HG03460 (cell line): ENCODE measurements around the gene HIBCH.
A peak's percentile ranks its signal among the peaks of the same experiment; 100 is the strongest.

Experiments used
- ATAC-seq: cut with Tn5 transposase; IDR thresholded peaks from one replicate; pipeline ENCODE4 v1.9.1; 2021; ENCODE audit not compliant: unreplicated experiment

Gene HIBCH

DNA sequence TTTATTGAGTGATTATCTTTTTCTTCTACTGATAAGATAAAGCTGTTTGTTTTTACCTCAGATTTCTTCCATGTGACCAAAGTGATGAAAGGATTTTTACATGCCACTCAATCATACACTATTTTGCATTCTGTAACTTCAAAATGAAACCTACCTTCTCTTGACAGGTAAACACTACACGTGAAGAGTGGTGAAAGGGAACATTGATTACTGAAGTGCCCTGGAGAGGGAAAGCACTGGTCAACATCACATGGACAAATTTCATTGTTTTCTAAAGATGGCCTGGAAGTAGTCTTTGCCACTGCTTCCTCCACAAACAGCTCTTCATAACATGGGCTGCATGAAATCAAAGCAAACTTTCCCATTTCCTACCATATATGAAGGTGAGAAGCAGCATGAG lies 120.1 kb downstream of the HIBCH start:
- ATAC-seq: no peak

DNA sequence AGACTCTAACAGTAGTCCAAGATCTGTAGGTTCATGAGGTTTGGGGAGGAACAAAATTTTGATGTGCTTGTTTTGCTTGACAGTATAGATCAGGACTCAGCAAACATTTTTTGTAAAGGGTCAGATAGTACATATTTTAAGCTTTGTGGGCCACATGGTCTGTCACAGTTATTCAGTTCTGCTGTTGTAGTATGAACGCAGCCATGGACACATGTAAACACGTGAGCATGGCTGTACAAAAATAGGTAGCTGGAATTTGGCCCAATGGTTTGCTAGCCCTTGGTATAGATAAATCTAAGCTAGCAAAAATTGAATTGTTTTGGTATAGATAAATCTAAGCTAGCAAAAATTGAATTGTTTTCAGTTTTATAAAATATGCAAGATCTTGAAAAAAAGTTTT lies 120.5 kb downstream of the HIBCH start:
- ATAC-seq: no peak

DNA sequence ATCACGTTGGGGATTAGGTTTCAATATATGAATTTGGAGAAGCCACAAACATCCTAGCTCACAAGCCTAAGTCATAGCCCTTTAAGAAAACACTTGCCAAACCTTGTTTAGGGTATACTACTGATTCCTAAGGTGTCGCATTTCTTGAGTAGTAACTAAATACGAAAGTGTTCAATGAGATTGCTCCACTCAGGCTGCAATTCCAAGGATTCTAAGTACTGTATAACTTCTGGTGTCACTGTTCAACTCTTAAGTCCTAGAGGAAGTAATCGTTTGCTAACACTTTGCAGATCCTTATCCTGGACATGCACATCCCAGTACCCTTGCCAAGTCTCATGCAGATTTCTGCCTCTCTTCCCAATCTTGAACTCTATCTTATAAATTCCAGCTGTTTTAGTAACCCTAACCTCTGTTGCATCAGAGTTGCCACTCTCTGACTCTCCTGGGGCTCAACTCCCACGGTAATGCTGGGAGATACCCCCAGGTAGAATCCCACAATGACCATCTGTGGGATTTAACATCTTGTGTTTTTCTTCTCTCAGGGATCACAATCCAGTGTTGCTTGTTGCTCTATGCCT lies 122.4 kb downstream of the HIBCH start:
- ATAC-seq: no peak

DNA sequence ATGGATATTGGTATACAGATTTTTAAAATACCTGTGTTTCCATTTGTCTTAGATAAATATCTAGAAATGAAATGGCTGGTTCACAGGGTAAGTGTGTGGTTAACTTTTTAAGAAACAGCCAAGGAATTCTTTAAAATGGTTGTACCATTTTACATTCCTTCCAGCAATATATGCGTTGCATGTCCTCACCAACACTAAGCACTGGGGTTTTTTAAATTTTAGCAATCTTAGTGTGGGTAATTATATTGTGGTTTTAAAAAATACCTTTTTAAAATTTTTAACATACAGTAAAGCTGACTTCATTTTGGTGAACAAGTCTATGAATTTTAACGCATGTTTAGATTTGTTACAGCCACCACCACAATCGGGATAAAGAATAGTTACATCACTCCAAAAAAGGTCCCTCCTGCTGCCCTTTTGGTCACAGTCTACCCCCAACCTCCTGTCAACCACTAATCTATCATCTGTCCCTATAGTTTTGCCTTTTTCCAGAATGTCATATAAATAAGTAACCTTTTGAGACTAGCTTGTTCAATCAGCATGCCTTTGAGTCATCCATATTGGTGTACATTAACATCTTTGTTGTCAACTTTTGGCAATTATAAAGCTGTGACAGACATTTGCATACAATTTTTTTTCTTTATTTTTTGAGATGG lies 129.0 kb downstream of the HIBCH start:
- no peak for ATAC-seq

DNA sequence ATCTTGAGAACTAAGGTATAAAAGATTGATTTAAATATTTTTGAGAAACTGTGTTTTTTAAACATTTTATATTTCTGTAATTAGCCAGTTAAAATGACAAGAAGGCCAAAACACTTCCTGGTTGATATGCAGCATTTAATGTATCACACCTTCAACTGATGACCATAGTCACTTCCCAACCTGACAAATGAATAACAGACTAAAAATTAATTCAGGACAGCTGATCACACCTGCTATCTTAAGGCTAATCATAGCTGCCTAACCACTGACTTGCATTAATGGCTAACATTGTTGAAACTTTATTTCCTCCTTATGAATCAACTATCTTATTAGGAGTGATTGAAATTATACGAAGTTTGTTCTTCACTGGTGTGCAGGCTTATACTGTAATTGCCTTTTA lies 131.3 kb downstream of the HIBCH start:
- ATAC-seq: no peak

DNA sequence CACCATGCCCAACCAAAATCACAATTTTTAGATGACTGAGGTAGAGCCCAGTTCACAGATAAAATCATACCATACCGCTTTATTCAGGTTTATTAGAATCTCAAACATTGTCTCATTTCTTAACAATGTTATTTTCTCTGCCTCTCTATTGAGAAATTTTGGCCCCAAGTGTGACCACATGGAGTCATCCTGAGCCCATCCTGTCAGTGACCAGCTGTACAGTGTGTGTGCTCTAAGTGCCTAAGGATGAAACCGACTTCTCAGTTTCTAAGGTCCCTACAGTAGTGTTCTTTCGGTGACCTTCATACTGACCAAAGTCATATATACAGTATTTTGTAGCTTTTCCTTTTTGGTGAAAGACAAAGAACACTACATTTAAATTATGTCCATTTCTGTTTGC lies 133.4 kb downstream of the HIBCH start:
- no peak for ATAC-seq

DNA sequence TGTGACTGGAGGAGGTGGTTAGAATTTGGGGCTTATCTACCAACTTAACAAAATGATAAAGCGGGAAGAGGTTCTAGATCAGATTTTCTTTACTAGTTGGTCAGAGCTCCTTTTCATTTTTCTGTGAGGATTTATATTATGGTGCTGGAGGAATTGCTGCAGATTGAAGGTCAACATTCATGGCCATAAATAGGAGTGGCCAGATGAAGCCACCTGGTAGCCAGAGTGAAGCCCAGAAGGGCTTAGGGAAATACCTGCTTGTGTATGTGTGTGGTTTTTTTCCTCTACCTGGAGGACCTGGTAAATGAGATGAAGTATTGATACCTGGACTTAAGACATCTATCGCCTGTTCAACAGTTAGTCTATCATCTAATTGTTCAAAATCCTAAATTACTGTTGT lies 134.2 kb downstream of the HIBCH start:
- ATAC-seq: no peak

DNA sequence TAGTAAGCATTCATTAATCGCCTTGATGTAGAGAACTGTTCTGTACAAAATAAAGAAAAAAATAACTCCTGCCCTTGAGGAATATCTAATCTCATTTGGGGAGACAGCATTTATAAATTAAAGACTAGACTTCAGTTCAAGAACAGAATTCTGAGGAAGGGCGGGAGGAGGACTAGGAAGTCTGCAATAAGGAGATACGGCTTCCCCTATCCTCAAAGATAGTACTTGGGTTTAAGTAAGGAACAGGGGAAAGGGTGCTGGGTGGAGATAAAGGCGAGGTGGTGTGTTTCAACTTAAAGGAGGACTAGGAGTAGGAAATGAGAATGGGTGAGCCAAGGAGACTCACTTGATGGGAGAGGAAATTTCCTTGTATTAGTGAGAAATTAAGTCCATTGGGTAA lies 135.2 kb downstream of the HIBCH start:
- ATAC-seq: no peak

DNA sequence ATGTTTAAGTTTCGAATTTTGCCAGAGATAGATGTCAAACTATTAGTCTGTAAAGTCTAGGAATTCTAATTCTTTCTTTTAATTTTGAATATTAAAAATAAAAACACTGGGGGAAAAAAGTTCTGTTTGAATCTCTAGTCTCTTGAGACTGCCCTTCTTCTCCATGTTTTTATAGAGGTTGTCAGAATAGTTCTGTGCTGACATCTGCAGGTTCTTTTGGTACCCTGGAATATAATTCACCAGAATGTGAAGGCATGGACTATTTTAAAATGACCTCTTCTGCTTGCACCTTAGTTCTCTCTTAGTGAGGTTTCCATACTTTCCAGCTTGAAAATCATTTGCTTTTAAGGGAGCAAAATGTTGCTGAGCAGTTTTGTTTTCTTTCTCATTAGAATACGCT lies 136.1 kb downstream of the HIBCH start:
- no peak for ATAC-seq

DNA sequence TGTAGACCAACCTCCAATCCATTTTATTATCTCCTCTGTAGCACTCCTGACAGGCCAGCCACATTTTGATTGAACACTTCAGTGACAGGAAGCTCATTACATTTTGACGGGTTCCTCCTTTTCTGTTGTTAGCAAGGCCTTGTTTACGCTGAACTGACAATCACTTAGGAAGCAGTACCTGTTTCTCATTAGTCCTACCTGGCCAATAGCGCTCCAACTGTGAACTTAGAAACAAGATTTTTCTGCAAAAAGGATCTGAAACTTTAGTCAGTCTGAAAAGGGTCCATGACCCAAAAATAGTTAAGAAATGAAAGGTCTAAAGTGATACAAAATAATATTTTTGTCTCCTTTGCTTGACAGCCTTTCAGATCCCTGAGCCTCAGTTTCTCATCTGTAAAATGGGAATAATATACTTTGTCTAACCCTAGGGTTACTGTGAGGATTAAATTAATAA lies 137.5 kb downstream of the HIBCH start:
- no peak for ATAC-seq

DNA sequence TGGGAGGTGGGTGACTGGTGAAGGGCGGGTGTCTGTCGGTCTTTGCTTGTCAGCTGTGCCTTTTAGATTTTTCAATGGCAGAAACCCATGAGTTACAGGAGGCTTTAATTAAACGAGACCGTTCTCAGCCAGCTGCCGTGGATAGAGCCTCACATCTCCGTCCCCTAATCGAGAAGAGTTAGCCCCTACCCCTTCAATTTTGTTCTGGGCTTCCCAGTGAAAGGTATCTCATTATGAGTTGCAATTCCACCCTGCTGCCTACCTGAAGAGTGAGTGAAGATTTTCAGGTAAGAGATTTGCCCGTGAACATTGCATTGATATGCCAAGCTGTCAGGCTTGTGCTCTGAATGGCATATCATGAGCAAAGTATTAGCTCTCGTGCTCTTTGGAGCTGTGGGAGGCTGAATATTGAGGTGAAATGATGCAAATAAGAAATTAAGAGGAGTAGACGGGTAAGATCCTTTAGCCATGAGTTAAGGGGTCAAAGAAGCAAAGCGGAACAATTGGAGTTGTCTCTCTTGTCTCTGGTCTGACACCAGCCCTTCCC lies 138.4 kb downstream of the HIBCH start:
- no peak for ATAC-seq

DNA sequence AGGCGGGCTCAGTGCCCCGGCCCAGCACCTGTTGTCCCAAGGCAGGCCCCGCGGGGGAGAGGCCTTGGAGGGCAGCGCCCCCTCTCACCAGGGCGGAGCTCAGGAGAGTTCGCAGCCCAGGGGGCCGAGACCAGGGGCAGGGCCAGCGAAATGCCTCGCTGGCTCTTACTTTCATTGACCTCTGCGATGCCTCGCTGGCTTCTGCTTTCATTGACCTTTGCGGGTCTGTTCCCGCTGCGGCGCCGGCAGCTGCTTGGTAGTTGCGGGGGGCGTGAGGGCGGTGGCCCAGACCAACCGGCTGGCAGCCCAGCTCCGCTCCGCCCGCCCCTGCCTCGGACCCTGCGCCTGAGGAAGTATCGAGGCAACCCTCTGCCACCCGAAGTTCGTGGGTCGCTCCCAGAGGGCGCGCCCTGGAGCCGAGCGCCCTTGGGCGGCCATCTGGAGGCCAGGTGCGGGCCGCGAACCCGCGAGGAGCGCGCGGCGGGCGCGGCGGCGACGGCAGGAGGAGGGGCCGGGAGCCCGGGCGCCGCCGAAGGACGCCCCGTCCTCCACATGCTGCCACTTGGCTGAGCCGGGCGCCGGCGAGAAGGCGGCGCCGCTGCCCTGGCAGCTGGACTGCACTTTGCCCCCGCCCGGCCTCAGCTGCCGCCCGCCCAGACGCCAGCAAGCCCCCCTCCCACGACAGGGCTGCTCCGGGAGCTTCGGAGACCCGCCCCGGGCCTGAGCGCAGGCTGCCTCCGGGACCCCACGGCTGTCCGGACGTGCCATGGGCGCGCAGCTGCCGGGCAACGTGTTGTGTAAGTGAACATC lies 139.1 kb downstream of the HIBCH start:
- ATAC-seq: peak; percentile 78

DNA sequence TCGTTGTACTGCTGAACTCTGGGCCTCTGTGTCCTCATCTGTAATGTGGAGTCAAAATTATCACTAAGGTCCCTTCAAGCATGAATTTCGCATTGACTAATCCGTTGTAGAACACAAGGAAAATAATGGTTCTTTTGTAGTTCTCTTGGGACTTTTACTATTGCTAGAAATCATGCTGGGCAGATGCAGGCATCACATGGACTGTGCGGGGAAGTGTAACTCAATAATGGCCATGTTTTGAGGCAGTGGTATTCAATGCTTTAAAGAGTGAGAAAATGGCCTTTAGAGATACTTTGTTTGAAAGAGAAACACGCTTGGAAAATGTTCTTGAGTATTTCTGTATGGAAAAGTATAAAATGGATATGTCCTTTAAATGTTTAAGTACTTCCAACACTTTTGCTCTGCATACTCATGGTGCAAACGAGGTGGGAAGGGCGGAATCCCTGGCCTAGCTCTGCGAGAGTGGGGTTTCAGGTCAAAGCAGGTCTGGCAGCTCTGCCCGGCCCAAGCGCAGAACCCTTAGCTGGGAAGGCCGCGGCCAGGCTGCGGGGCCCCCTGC lies 139.8 kb downstream of the HIBCH start:
- no peak for ATAC-seq

DNA sequence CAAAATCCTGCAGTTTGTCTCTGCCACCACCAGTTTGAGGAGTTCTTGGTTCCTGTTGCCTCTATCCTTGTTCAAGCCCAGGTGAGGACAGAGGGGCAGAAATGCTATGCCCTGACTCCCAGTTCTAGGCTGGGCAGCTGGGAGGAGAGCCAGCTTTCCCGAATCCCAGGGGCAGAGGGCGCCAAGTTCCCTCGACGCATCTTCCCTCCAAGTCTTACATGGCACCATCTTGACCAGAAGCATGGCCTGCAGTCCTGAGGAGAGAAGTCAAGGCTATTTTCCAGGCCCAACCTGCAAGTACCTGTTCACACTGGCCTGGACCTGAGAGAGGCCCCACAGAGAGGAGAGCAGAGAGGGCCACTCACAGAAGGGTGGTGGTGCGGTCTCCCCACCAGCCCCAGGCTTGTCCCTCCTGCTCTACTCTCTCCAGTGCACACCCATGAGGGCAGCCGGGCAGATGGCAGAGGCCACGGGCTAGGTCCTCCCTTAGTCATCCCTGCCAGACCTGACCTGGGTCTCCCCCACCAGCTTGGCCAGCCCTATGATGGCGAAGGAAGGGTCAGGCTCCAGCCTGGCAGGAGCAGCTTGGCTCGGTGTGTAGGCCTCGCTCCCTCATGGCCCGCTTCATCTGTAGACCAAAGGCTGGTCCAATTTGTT lies 141.4 kb downstream of the HIBCH start:
- no peak for ATAC-seq

DNA sequence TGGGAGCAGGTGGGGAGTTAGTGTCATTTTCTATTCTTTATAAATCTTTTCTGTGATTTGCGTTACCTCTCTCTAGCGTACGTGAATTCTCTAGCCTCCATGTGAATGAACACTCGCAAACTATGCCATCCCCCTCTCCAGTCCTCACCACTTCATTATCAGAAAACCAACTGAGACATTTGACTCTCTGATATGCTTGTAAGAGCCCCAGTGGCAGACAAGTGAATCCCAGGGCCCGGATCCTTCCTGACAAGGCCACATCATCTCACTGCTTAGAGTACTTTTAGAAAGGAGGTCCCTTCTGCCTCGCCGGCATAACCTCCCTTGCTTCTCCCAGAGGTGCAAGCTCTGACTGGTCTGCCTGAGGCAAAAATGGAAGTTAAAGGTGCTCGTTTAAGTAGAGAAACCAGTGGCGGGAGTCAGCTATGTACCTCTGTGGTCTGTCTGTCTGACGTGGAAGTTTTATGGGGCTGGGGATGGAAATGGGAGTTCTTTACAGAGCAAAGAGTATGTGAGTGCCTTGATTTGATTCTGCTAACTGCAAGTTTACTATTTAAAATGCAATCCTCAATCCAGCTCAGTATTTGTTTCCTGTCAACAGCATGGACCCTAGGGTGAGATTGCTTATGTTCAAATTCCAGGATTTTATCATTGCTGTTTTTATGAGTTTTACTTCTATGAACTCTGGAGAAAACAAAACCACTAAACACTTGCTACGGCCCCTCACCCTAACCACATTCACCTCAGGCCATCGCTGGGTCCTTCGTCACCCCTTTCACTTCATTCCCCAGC lies 142.2 kb downstream of the HIBCH start:
- ATAC-seq: no peak

DNA sequence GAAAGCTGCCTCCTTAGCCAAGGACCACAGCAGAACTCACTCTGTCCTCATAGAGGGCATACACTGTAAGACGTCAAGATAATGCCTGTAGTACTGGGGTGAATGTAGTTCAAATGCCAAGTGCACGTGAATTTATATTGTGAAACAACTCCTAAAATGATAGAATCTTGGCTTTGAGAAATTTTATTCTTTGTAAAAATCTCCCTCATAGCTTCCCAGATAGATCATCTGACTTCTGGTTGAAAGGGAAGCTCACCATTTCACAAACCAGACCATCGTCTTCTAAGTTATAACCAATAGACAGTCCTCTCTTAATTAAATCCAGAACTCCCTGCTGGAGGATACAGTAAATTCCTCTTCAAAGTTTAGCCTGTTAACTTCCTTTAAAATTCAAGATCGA lies 146.2 kb downstream of the HIBCH start:
- ATAC-seq: no peak

DNA sequence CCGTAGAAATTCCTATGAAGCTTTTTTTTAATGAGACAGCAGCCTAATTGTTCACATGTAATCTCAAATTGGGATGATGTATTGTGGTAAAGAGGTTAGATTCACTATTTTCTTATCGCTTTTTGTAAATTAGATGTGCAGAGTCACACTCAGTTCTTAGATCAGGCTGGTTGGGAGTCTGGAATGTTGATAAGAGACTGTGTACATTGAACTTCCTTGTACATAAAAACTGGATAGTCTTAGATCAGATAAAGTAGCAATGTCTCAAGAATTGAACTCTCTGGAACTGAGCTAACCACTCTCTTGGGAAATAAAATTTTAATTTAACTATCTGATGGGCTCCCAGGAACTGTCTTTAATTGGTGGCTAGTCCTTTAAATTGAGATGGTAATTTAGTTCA lies 149.0 kb downstream of the HIBCH start:
- ATAC-seq: no peak

DNA sequence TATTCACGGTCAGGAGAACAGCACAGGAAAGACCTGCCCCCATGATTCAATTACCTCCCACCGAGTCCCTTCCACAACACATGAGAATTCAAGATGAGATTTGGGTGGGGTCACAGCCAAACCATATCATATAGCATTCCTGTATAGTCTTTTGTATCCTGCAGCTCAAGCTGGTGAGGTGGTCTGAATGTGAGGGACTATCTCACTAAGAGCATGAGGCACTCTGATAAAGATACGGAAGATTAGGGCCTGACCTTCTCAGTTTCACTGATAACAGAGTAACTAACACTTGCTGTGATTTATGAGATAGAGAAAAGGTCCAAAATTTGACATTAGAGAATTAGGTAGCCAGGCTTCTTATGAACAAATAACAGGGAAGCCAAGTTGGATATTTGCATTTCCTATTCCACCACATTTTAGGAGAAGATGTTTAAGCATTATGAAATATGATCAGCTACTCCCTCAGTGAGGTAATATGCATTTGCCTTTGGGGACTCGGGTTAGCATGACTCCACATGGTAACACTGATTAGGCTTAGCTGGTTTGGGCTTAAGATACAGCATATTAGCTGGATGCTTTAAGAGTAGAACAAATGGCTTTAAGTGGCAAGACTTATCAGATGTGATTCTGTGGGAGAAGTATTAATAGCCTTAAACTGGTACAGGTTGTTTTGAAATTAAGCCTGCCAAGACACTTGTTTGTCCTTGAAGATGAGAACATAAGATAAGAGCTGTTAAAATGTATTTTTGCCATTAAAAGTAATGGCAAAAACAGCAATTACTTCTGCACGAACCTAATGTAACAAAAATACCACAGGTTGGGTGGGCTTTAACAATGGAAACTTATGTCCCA lies 150.2 kb downstream of the HIBCH start:
- ATAC-seq: no peak

DNA sequence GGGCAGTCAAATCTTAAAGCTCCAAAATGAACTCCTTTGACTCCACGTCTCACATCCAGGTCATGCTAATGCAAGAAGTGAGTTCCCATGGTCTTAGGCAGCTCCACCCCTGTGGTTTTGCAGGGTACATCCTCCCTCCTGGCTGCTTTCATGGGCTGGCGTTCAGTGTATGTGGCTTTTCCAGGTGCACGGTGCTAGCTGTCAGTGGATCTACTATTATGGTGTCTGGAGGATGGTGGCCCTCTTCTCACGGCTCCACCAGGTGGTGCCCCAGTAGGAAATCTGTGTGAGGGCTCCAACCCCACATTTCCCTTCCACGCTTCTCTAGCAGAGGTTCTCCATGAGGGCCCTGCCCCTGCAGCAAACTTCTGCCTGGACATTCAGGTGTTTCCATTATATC lies 151.9 kb downstream of the HIBCH start:
- no peak for ATAC-seq
